Measurements from ENCODE around the gene DMAC1. TPM values are rescaled to one million over a fixed set of nuclear protein-coding genes. Genes with fewer than 3 reads are reported as not detected.

DMAC1 gene
- total RNA-seq, 1 donor from 2014 or later, result 31.5 TPM

- intact Hi-C loops (cut with DNase I), result no loop called here
Measured at GRCh38 chr9:7816021-7816420, 16.4 kb upstream of the DMAC1 start.

GRCh38 chr9:7813030-7813429 is 13.5 kb upstream of the DMAC1 start:
- no peak for DNase-seq (ENCODE audit: low spot score in 2 of 2)
- Histone ChIP-seq H3K27me3 (no peaks in the 10 kb centered on the region), H3K9me3 (no peaks in the 10 kb centered on the region), H3K27ac (no peak overlapping the region), H3K36me3 (no peaks in the 10 kb centered on the region), H3K4me3 (no peak overlapping the region), H3K4me1 (no peaks in the 10 kb centered on the region)
- no peak for TF ChIP-seq CTCF (IDR thresholded peaks at IDR 0.05)
- intact Hi-C loops (cut with DNase I), result no loop called here

More at GRCh38 chr9:7816021-7816420, 16.4 kb upstream of the DMAC1 start:
- no peak for DNase-seq (ENCODE audit: low spot score in 2 of 2)
- Histone ChIP-seq H3K27me3 (no peaks in the 10 kb centered on the region), H3K9me3 (no peaks in the 10 kb centered on the region), H3K27ac (no peak overlapping the region), H3K4me1 (no peaks in the 10 kb centered on the region), H3K4me3 (no peak overlapping the region), H3K36me3 (no peaks in the 10 kb centered on the region)
- TF ChIP-seq CTCF (IDR thresholded peaks at IDR 0.05), result no peak

- TF ChIP-seq CTCF (IDR thresholded peaks at IDR 0.05), result no peak
- no peak overlapping the region for H3K4me3 ChIP-seq
- no peaks in the 10 kb centered on the region for H3K36me3 ChIP-seq
- no peak for DNase-seq (ENCODE audit: low spot score in 2 of 2)
- no peak overlapping the region for H3K27ac ChIP-seq
- H3K9me3 ChIP-seq, result no peaks in the 10 kb centered on the region
- intact Hi-C loops (cut with DNase I), result no loop called here
- no peaks in the 10 kb centered on the region for H3K4me1 ChIP-seq
- no peaks in the 10 kb centered on the region for H3K27me3 ChIP-seq
Measured at GRCh38 chr9:7811677-7812076, 12.1 kb upstream of the DMAC1 start.

- Histone ChIP-seq H3K36me3 (no peaks in the 10 kb centered on the region), H3K4me3 (no peak overlapping the region), H3K27ac (no peak overlapping the region), H3K9me3 (no peaks in the 10 kb centered on the region), H3K4me1 (no peaks in the 10 kb centered on the region), H3K27me3 (no peaks in the 10 kb centered on the region)
- TF ChIP-seq CTCF (IDR thresholded peaks at IDR 0.05), result no peak
- DNase-seq (ENCODE audit: low spot score in 2 of 2), result no peak
- intact Hi-C loops (cut with DNase I), result no loop called here
Measured at GRCh38 chr9:7802666-7803065, 3.1 kb upstream of the DMAC1 start.

- Histone ChIP-seq H3K36me3 (peaks cover 8 to 15% of the 10 kb centered on the region in 2 donors), H3K4me3 (peak overlapping the region; percentile 94 to 98), H3K27me3 (no peaks in the 10 kb centered on the region), H3K27ac (peak overlapping the region; percentile 83 to 93), H3K9me3 (no peaks in the 10 kb centered on the region), H3K4me1 (no peaks in the 10 kb centered on the region)
- TF ChIP-seq CTCF (IDR thresholded peaks at IDR 0.05), result no peak
- intact Hi-C loops (cut with DNase I), result no loop called here
- DNase-seq (ENCODE audit: low spot score in 2 of 2), result no peak
Measured at GRCh38 chr9:7799944-7800285, 337 bp upstream of the DMAC1 start.

GRCh38 chr9:7794196-7794595 is 5.4 kb downstream of the DMAC1 start:
- Histone ChIP-seq H3K27me3 (no peaks in the 10 kb centered on the region), H3K36me3 (peaks cover 8 to 22% of the 10 kb centered on the region in 2 donors), H3K4me1 (no peaks in the 10 kb centered on the region), H3K9me3 (no peaks in the 10 kb centered on the region), H3K4me3 (no peak overlapping the region), H3K27ac (no peak overlapping the region)
- no peak for TF ChIP-seq CTCF (IDR thresholded peaks at IDR 0.05)
- intact Hi-C loops (cut with DNase I), result no loop called here
- DNase-seq (ENCODE audit: low spot score in 2 of 2), result no peak

Measured in ascending aorta (tissue), 2 donors.